BE2C (cell line): ENCODE results near the gene ARMCX6.
"Not testable (repeated sequence)": the region's sequence is repeated elsewhere in the genome, so short reads cannot be mapped to it uniquely, and the experiment has no call there.

Source experiments
- DNase-seq: peaks from one replicate; pipeline ENCODE4 v3.0.0-alpha.2; 2020
- H3K27me3 ChIP-seq: fragments of 250-450 bp; sonication (Bioruptor Pico); 2 replicates; pipeline ENCODE4 v1.5.1; 2020; ENCODE audit warnings: mild to moderate bottlenecking
- H3K36me3 ChIP-seq: fragments of 250-450 bp; sonication (Bioruptor Pico); 2 replicates; pipeline ENCODE4 v1.5.1; 2020; ENCODE audit warnings: mild to moderate bottlenecking
- H3K4me1 ChIP-seq: fragments of 250-450 bp; sonication (Bioruptor Pico); 2 replicates; pipeline ENCODE4 v1.5.1; 2020
- H3K4me3 ChIP-seq: 2 replicates; pipeline ENCODE4 v1.5.1; 2011; ENCODE audit warnings: low read depth, low read length
- H3K9me3 ChIP-seq: fragments of 250-450 bp; sonication (Bioruptor Pico); 2 replicates; pipeline ENCODE4 v1.5.1; 2020
- CTCF ChIP-seq: IDR thresholded peaks from 2 replicates; pipeline ENCODE4 v1.5.1; 2012; ENCODE audit warnings: mild to moderate bottlenecking, low read depth, low read length

The ARMCX6 gene

GRCh38 chrX:101655534-101655933, 37.7 kb upstream of the ARMCX6 start:
- Histone ChIP-seq H3K4me1 (no peaks in the 10 kb centered on the region), H3K4me3 (no peak overlapping the region), H3K9me3 (no peaks in the 10 kb centered on the region), H3K27me3 (no peaks in the 10 kb centered on the region), H3K36me3 (no peaks in the 10 kb centered on the region)
- no peak for TF ChIP-seq CTCF
- DNase-seq = no peak

- H3K9me3 ChIP-seq, H3K4me1 ChIP-seq, H3K36me3 ChIP-seq, H3K4me3 ChIP-seq, DNase-seq, H3K27me3 ChIP-seq: not testable (repeated sequence)
Observed at GRCh38 chrX:101647716-101648115, 29.9 kb upstream of the ARMCX6 start.

- Histone ChIP-seq H3K36me3 (no peaks in the 10 kb centered on the region), H3K27me3 (no peaks in the 10 kb centered on the region), H3K4me3 (no peak overlapping the region), H3K9me3 (no peaks in the 10 kb centered on the region), H3K4me1 (no peaks in the 10 kb centered on the region)
- DNase-seq = no peak
- no peak for TF ChIP-seq CTCF
Observed at GRCh38 chrX:101642093-101642492, 24.3 kb upstream of the ARMCX6 start.

GRCh38 chrX:101639583-101639982, 21.8 kb upstream of the ARMCX6 start:
- Histone ChIP-seq H3K4me3 (no peak overlapping the region), H3K9me3 (no peaks in the 10 kb centered on the region), H3K36me3 (no peaks in the 10 kb centered on the region), H3K27me3 (no peaks in the 10 kb centered on the region), H3K4me1 (no peaks in the 10 kb centered on the region)
- no peak for TF ChIP-seq CTCF
- no peak for DNase-seq

- no peaks in the 10 kb centered on the region for H3K9me3 ChIP-seq
- H3K36me3 ChIP-seq = no peaks in the 10 kb centered on the region
- H3K4me3 ChIP-seq = no peak overlapping the region
- no peaks in the 10 kb centered on the region; the same call in 1 of the 2 replicates for H3K4me1 ChIP-seq
- DNase-seq = no peak
- no peak for TF ChIP-seq CTCF
- no peaks in the 10 kb centered on the region for H3K27me3 ChIP-seq
Observed at GRCh38 chrX:101619364-101619763, 1.6 kb upstream of the ARMCX6 start.

GRCh38 chrX:101605728-101606127, 12.1 kb downstream of the ARMCX6 start:
- no peak for TF ChIP-seq CTCF
- no peaks in the 10 kb centered on the region for H3K4me1 ChIP-seq
- DNase-seq = no peak
- no peaks in the 10 kb centered on the region for H3K9me3 ChIP-seq
- 0 out of 2 replicates have a peak, but pooled peaks cover 2% of the 10 kb centered on the region for H3K27me3 ChIP-seq
- H3K36me3 ChIP-seq = no peaks in the 10 kb centered on the region
- H3K4me3 ChIP-seq = no peak overlapping the region

GRCh38 chrX:101605146-101605545, 12.7 kb downstream of the ARMCX6 start:
- DNase-seq = no peak
- Histone ChIP-seq H3K9me3 (no peaks in the 10 kb centered on the region), H3K4me1 (no peaks in the 10 kb centered on the region), H3K4me3 (no peak overlapping the region), H3K36me3 (no peaks in the 10 kb centered on the region), H3K27me3 (0 out of 2 replicates have a peak, but pooled peaks cover 2% of the 10 kb centered on the region)
- no peak for TF ChIP-seq CTCF
